Measurements from ENCODE around the gene PLEKHA7.

PLEKHA7 gene

DNA sequence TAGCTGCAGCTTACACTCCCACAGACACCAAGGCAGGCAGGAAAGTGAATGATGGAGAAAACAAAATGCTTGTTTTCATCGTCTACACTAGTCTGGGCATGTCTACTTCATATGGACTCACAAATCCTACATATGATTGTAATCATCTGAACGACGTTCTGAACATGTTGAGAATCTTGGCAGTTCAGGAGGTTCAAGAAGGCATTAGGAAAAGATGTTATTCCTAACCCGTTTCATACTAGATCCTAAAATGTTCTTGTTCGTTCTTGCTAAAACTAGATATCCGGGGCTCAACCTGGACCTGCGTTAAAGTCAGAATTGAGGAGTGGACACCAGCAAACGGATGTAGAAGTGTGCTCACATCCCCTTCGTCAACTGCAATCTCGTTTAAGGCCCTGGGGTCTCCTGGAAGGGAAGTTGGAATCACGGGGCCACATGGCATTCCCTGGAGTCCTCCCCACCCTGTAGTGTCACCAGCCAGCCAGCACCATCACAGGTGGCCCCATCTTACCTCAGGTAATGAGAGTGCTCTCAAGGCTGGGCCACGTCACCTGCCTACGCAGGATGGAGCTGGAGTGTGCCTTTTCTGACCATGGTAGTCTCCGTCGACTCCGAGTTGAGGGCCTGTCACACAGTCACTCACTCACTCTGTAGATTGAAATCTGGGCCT is 238.5 kb downstream of the PLEKHA7 start:
- Histone ChIP-seq H3K18ac (ENCODE audit: low read length) (no peak overlapping the region), H3K4me1 (ENCODE audit: control insufficient read depth, low read depth, low read length) (no peaks in the 10 kb centered on the region), H2AK5ac (ENCODE audit: low read length) (no peak overlapping the region), H3K27me3 (ENCODE audit: insufficient read depth, low read length, poor library complexity) (no peaks in the 10 kb centered on the region), H3K4me2 (ENCODE audit: low read length) (no peak overlapping the region), H2BK15ac (replicated peaks; ENCODE audit: low read depth) (no peak overlapping the region), H3K79me1 (ENCODE audit: low read length) (no peaks in the 10 kb centered on the region), H3K27ac (ENCODE audit: low read depth, low read length) (no peak overlapping the region), H3K4me3 (ENCODE audit: low read length) (no peak overlapping the region), H3K79me2 (ENCODE audit: control insufficient read depth, insufficient read depth, low read length) (no peaks in the 10 kb centered on the region), H3K23ac (ENCODE audit: low read length) (no peak overlapping the region), H2BK120ac (ENCODE audit: low read depth, low read length) (no peak overlapping the region), H3K9ac (ENCODE audit: low read length) (no peak overlapping the region), H3K36me3 (ENCODE audit: control insufficient read depth, insufficient read depth, low read length) (no peaks in the 10 kb centered on the region), H2BK5ac (ENCODE audit: low read length) (no peak overlapping the region), H4K8ac (ENCODE audit: low read depth, low read length) (no peak overlapping the region), H3K4ac (ENCODE audit: low read depth, low read length) (no peak overlapping the region), H3K56ac (ENCODE audit: low read length) (peak overlapping the region; percentile 25), H4K5ac (ENCODE audit: low read length) (no peak overlapping the region)
- no CpG with 5 or more reads among the region's 16 CpGs for WGBS (ENCODE audit: extremely low coverage, insufficient coverage, low lambda C conversion rate)
- DNase-seq: no peak

DNA sequence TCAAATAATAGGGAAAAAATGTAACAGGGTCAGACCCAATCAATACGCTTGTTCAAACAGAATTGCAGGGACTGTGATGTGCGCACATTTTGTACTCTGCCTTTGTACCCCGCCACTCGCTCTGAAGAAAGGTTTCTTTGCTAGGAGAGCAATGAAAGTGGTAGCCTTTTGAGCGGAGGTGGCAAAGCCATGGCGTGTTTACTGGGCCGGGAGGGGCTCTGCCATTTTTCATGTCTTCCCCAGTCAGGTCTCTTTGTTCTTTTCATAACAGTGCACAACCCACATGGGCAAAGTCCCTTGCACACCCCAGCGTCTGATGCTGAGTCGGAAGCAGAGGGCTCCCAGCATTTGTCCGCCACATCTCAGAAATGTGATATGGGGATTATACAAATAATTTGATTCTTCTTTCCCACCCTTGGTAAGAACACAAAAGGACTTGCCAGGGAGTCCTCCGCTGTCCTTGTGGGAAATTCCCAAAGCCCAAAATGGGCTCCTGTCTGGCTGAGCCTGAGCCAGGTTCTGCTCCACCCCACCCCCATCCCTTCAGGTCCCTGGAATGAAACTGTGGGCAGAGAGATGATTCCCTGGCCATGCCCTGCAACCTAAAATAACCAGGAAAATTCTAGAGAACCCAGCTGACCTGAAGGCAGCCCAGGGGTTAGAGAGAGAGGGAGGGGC is 239.1 kb downstream of the PLEKHA7 start:
- Histone ChIP-seq H3K4me2 (ENCODE audit: low read length) (no peak overlapping the region), H3K79me2 (ENCODE audit: control insufficient read depth, insufficient read depth, low read length) (no peaks in the 10 kb centered on the region), H3K4me3 (ENCODE audit: low read length) (no peak overlapping the region), H3K9ac (ENCODE audit: low read length) (no peak overlapping the region), H3K56ac (ENCODE audit: low read length) (peak overlapping the region; percentile 25), H3K4me1 (ENCODE audit: control insufficient read depth, low read depth, low read length) (no peaks in the 10 kb centered on the region), H3K27me3 (ENCODE audit: insufficient read depth, low read length, poor library complexity) (no peaks in the 10 kb centered on the region), H2BK5ac (ENCODE audit: low read length) (no peak overlapping the region), H3K36me3 (ENCODE audit: control insufficient read depth, insufficient read depth, low read length) (no peaks in the 10 kb centered on the region), H4K8ac (ENCODE audit: low read depth, low read length) (no peak overlapping the region), H2AK5ac (ENCODE audit: low read length) (no peak overlapping the region), H4K5ac (ENCODE audit: low read length) (no peak overlapping the region), H3K18ac (ENCODE audit: low read length) (no peak overlapping the region), H2BK120ac (ENCODE audit: low read depth, low read length) (no peak overlapping the region), H3K4ac (ENCODE audit: low read depth, low read length) (no peak overlapping the region), H2BK15ac (replicated peaks; ENCODE audit: low read depth) (no peak overlapping the region), H3K27ac (ENCODE audit: low read depth, low read length) (no peak overlapping the region), H3K23ac (ENCODE audit: low read length) (no peak overlapping the region), H3K79me1 (ENCODE audit: low read length) (no peaks in the 10 kb centered on the region)
- no CpG with 5 or more reads among the region's 11 CpGs for WGBS (ENCODE audit: extremely low coverage, insufficient coverage, low lambda C conversion rate)
- DNase-seq: no peak

DNA sequence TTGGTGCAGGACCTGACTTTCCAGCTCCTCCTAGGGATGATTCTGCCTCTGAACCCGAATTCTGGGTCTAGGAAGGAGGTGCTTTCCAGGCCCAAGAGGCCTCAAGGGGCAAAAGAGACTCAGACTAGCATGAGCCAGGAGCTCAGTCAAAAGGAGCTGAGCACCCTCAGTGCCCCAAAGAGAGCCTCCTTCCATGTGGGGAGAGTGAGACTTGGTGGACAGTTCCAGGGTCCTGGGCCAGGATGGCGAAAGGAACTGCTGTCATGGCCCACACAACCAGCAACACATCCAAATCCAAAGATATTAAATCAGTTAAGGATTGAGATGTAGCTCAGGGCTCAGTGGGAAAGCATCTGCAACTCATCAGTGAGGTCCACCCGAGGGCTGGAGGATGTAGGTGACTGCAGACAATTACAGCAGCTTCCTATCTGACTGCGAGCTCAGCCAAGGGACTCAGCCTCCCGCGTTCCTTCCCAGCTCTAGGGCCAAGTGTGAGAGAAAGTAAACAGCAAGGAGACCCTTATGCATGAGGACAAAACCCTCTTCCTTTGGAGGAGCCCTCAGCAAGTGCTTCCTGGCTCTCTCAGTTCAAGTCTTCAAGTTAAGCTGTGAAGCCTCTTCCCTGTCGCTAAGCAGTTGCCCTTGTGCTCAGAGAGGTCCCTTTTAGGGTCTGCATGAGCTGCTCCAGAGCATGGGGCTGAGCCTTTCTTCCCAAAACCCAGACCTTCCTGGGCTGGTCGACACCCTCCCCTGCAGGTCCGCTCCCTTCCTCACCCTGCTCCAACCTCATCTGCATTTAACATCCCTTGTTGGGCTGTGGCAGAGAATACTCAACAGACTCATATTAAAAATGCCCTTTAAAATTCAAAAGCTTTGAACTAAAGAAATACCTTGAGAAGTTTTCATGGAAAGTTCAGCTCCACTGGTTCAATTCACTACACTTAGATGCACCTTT is 240.0 kb downstream of the PLEKHA7 start:
- Histone ChIP-seq H3K9ac (ENCODE audit: low read length) (no peak overlapping the region), H2BK120ac (ENCODE audit: low read depth, low read length) (no peak overlapping the region), H2BK5ac (ENCODE audit: low read length) (no peak overlapping the region), H3K18ac (ENCODE audit: low read length) (no peak overlapping the region), H4K8ac (ENCODE audit: low read depth, low read length) (no peak overlapping the region), H3K4ac (ENCODE audit: low read depth, low read length) (no peak overlapping the region), H3K27me3 (ENCODE audit: insufficient read depth, low read length, poor library complexity) (no peaks in the 10 kb centered on the region), H3K23ac (ENCODE audit: low read length) (no peak overlapping the region), H4K5ac (ENCODE audit: low read length) (no peak overlapping the region), H2AK5ac (ENCODE audit: low read length) (no peak overlapping the region), H3K79me2 (ENCODE audit: control insufficient read depth, insufficient read depth, low read length) (no peaks in the 10 kb centered on the region), H2BK15ac (replicated peaks; ENCODE audit: low read depth) (no peak overlapping the region), H3K4me1 (ENCODE audit: control insufficient read depth, low read depth, low read length) (no peaks in the 10 kb centered on the region), H3K79me1 (ENCODE audit: low read length) (no peaks in the 10 kb centered on the region), H3K56ac (ENCODE audit: low read length) (no peak overlapping the region), H3K36me3 (ENCODE audit: control insufficient read depth, insufficient read depth, low read length) (no peaks in the 10 kb centered on the region), H3K4me3 (ENCODE audit: low read length) (no peak overlapping the region), H3K4me2 (ENCODE audit: low read length) (no peak overlapping the region), H3K27ac (ENCODE audit: low read depth, low read length) (no peak overlapping the region)
- DNase-seq: no peak
- no CpG with 5 or more reads among the region's 9 CpGs for WGBS (ENCODE audit: extremely low coverage, insufficient coverage, low lambda C conversion rate)

DNA sequence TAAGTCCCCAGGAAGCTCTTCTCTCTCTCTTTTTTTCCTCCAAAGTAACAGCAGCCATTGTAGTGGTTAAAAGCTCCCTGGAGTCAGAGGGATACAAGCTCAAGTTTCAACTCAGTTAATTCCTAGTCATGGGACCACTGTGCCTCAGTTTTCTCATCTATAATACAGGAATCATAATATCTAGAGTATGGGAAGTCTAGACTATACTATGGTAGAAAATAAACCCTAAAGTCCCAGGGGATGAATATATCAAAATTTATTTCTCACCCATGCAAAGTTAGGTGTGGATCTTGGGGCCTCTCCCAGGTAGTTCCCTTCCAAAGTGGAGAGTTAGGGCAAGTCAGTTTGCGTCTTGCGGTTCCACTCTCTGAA is 242.1 kb downstream of the PLEKHA7 start:
- Histone ChIP-seq H3K23ac (ENCODE audit: low read length) (no peak overlapping the region), H2BK5ac (ENCODE audit: low read length) (no peak overlapping the region), H2BK120ac (ENCODE audit: low read depth, low read length) (no peak overlapping the region), H3K4me3 (ENCODE audit: low read length) (no peak overlapping the region), H3K79me2 (ENCODE audit: control insufficient read depth, insufficient read depth, low read length) (no peaks in the 10 kb centered on the region), H3K4me1 (ENCODE audit: control insufficient read depth, low read depth, low read length) (no peaks in the 10 kb centered on the region), H3K27ac (ENCODE audit: low read depth, low read length) (no peak overlapping the region), H4K8ac (ENCODE audit: low read depth, low read length) (no peak overlapping the region), H2BK15ac (replicated peaks; ENCODE audit: low read depth) (no peak overlapping the region), H3K9ac (ENCODE audit: low read length) (no peak overlapping the region), H2AK5ac (ENCODE audit: low read length) (no peak overlapping the region), H3K4ac (ENCODE audit: low read depth, low read length) (no peak overlapping the region), H3K36me3 (ENCODE audit: control insufficient read depth, insufficient read depth, low read length) (no peaks in the 10 kb centered on the region), H4K5ac (ENCODE audit: low read length) (no peak overlapping the region), H3K27me3 (ENCODE audit: insufficient read depth, low read length, poor library complexity) (no peaks in the 10 kb centered on the region), H3K4me2 (ENCODE audit: low read length) (no peak overlapping the region), H3K56ac (ENCODE audit: low read length) (no peak overlapping the region), H3K79me1 (ENCODE audit: low read length) (no peaks in the 10 kb centered on the region), H3K18ac (ENCODE audit: low read length) (no peak overlapping the region)
- DNase-seq: no peak
- WGBS (ENCODE audit: extremely low coverage, insufficient coverage, low lambda C conversion rate): no CpG with 5 or more reads among the region's 2 CpGs

DNA sequence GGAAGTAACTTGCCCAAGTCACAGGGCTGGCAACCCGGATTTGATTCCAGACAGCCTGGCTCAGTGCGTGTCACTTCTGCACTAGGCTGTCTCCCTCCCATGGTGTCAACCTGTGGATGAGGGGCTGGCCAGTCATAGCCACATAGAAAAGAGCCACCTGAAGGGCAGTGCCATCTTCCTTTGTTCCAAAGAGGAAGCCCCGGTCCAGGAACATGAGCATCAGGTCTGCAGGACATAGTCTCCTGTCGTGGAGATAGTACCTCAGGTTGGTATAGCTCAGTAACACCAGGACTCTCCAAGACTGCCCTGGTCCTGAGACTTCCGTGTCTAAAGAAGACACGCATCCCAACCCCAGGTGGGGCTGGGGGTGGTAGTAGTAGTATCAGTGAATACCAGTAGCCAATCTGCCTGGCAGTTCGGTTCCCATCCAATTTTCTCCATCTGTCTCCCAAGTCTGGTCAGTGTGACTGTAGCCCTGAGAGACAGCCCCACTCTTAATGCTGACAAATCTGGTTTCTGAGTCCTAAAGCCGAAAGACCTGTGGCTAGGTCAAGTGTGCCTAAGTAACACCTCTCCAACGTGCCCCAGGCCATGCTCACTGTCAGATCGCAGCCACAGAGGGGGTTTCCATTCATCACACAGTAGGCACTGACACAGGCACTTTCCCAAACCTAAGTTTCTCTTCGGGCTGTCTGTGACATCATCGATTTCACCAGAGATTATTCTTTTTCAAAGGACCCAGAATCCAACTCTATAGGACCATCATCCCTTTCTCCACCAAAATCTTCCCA is 242.7 kb downstream of the PLEKHA7 start:
- no peaks in the 10 kb centered on the region for H3K79me1 ChIP-seq (ENCODE audit: low read length)
- H4K8ac ChIP-seq (ENCODE audit: low read depth, low read length): no peak overlapping the region
- H3K27me3 ChIP-seq (ENCODE audit: insufficient read depth, low read length, poor library complexity): no peaks in the 10 kb centered on the region
- no peak overlapping the region for H3K56ac ChIP-seq (ENCODE audit: low read length)
- no peak overlapping the region for H3K4me2 ChIP-seq (ENCODE audit: low read length)
- H3K18ac ChIP-seq (ENCODE audit: low read length): no peak overlapping the region
- H3K79me2 ChIP-seq (ENCODE audit: control insufficient read depth, insufficient read depth, low read length): no peaks in the 10 kb centered on the region
- H2BK5ac ChIP-seq (ENCODE audit: low read length): no peak overlapping the region
- no peak overlapping the region for H2AK5ac ChIP-seq (ENCODE audit: low read length)
- no peak overlapping the region for H2BK15ac ChIP-seq (replicated peaks; ENCODE audit: low read depth)
- H3K9ac ChIP-seq (ENCODE audit: low read length): no peak overlapping the region
- no CpG with 5 or more reads among the region's 12 CpGs for WGBS (ENCODE audit: extremely low coverage, insufficient coverage, low lambda C conversion rate)
- no peak overlapping the region for H3K4ac ChIP-seq (ENCODE audit: low read depth, low read length)
- no peaks in the 10 kb centered on the region for H3K4me1 ChIP-seq (ENCODE audit: control insufficient read depth, low read depth, low read length)
- H3K36me3 ChIP-seq (ENCODE audit: control insufficient read depth, insufficient read depth, low read length): no peaks in the 10 kb centered on the region
- no peak overlapping the region for H3K4me3 ChIP-seq (ENCODE audit: low read length)
- H4K5ac ChIP-seq (ENCODE audit: low read length): no peak overlapping the region
- H3K27ac ChIP-seq (ENCODE audit: low read depth, low read length): no peak overlapping the region
- H2BK120ac ChIP-seq (ENCODE audit: low read depth, low read length): no peak overlapping the region
- H3K23ac ChIP-seq (ENCODE audit: low read length): no peak overlapping the region
- DNase-seq: no peak
